Mammary epithelial cell (primary cell): ENCODE data around the gene PGF.

Experiments used
- EZH2 ChIP-seq: IDR thresholded peaks from 2 replicates; pipeline ENCODE4 v1.6.1; 2012; ENCODE audit warnings: low read length, inconsistent platforms, borderline replicate concordance
- TF ChIP-seq, protein P1 (sequence below), 2 donors: IDR thresholded peaks in 1 of 2; conservative IDR thresholded peaks in 1 of 2; 2 replicates each; pipeline ENCODE4 v1.5.1; 2011 to 2012; ENCODE audit warnings: inconsistent platforms in 2 of 2, low read length in 2 of 2, mild to moderate bottlenecking in 2 of 2, control low read depth in 1 of 2, low read depth in 1 of 2; ENCODE audit not compliant: insufficient read depth in 1 of 2; ENCODE audit errors: extremely low read depth in 1 of 2

DNA sequence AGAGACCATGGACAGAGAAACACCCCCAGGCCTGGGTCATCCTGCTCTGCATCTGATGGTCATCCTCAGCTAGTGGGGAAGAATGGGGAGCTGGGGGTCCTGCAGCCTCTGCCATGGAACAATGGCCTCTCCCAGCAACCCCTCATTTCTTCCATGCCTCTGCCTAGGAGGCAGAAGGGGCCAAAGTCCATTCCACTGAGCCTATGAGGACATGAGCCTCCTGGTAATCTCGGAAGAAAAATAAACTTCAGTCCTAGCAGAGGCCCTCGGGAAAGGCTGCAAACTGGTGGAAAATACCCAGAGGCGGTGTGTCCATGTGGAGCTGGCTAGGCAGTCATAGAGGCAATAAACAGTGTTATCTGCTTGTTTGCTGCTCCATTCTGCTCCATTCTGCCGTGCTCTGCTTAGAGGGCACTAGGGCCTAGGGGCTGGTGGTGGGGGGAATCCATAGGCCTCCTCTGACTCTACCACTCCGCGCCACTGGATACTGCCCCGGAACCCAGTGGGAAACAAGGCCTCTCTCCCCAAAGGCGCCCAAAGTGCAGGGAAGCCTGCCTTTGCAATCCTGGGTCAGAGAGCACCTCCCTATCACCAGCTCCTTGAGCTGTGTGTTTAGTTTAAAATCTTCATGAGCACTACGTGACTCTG lies 4.5 kb downstream of the PGF start:
- TF ChIP-seq, protein P1, sequence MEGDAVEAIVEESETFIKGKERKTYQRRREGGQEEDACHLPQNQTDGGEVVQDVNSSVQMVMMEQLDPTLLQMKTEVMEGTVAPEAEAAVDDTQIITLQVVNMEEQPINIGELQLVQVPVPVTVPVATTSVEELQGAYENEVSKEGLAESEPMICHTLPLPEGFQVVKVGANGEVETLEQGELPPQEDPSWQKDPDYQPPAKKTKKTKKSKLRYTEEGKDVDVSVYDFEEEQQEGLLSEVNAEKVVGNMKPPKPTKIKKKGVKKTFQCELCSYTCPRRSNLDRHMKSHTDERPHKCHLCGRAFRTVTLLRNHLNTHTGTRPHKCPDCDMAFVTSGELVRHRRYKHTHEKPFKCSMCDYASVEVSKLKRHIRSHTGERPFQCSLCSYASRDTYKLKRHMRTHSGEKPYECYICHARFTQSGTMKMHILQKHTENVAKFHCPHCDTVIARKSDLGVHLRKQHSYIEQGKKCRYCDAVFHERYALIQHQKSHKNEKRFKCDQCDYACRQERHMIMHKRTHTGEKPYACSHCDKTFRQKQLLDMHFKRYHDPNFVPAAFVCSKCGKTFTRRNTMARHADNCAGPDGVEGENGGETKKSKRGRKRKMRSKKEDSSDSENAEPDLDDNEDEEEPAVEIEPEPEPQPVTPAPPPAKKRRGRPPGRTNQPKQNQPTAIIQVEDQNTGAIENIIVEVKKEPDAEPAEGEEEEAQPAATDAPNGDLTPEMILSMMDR (conservative IDR thresholded peaks at IDR 0.05 in 1 of 2, IDR thresholded peaks at IDR 0.05 in 1 of 2; ENCODE audit: extremely low read depth in 1 of 2, insufficient read depth in 1 of 2, low read depth in 1 of 2, low read length in 2 of 2): no peak
- no peak for TF ChIP-seq EZH2
